Lower leg skin (tissue), 4 donors: ENCODE results near the gene SMIM1. TPM values are rescaled to one million over a fixed set of nuclear protein-coding genes. Genes with fewer than 3 reads are reported as not detected.
A peak's percentile ranks its signal among the peaks of the same experiment; 100 is the strongest.
"Not testable (repeated sequence)": the region's sequence is repeated elsewhere in the genome, so short reads cannot be mapped to it uniquely, and the experiment has no call there.

ENCODE experiments used
- DNase-seq, 2 donors: peaks; one replicate each; pipeline ENCODE4 v3.0.0-alpha.2; 2019; ENCODE audit warnings: low spot score in 2 of 2
- H3K4me3 ChIP-seq: fragments of 200-600 bp; sonication (generic); 2 replicates; pipeline ENCODE4 v1.5.1; 2017; ENCODE audit warnings: mild to moderate bottlenecking, low read depth; ENCODE audit not compliant: poor library complexity, severe bottlenecking
- CTCF ChIP-seq, 3 donors: fragments of 450-650 bp; IDR thresholded peaks; one replicate each; pipeline ENCODE4 v1.5.1; 2016; ENCODE audit warnings: antibody characterized with exemption in 3 of 3, mild to moderate bottlenecking in 3 of 3, moderate library complexity in 2 of 3
- POLR2A ChIP-seq, 2 donors: fragments of 450-650 bp; IDR thresholded peaks; one replicate each; pipeline ENCODE4 v1.6.1; 2016 to 2017; ENCODE audit warnings: antibody characterized with exemption in 2 of 2, mild to moderate bottlenecking in 1 of 2, moderate library complexity in 1 of 2
- WGBS, 2 donors: methylation state at CpG; one replicate each; pipeline ENCODE4 v1.1.5; 2018; 5-methylcytosine and 5-hydroxymethylcytosine counted together
- intact Hi-C: fragments of 100-400 bp; cut with DNase I; formaldehyde crosslinking; loops from one replicate; pipeline ENCODE4 v1.15.0; 2023; ENCODE audit warnings: low total_unique reads
- total RNA-seq, 4 donors: library from RNA; depleted of rRNA; stranded (reverse); fragments of >200 nt; gene quantifications; one replicate each; pipeline ENCODE4 v1.1.0, GENCODE V29; 2016

The SMIM1 gene
- 1 to 10 TPM; 1.6 to 8.7 (median 3.6) TPM for total RNA-seq

GRCh38 chr1:3772715-3773571 is at the start of gene SMIM1:
Gene SMIM1 (plus strand): TSS chr1:3772749. CDS start chr1:3775374, 2,625 bp downstream.
- intact Hi-C loops: no loop called here
- H3K4me3 ChIP-seq: peak within 1 kb of the TSS; percentile 29
- TF ChIP-seq CTCF (IDR thresholded peaks at IDR 0.05) (no peak), POLR2A (IDR thresholded peaks at IDR 0.05) (no peak)
- peak in 1 of 2 donors; percentile 86 for DNase-seq
- 22 to 35% methylated on average over 23 to 36 of the region's 55 CpGs for WGBS, 2 donors

- no peak for TF ChIP-seq POLR2A (IDR thresholded peaks at IDR 0.05)
- TF ChIP-seq CTCF (IDR thresholded peaks at IDR 0.05): no peak
- intact Hi-C loops: loop anchor here (1.0 kb wide), 1 partner anchor 234 kb away; no protein-coding TSS in a partner anchor
- H3K4me3 ChIP-seq: no peak overlapping the region
- DNase-seq: no peak
- 54% methylated on average over 3 of the region's 3 CpGs; no CpG with 5 or more reads in 1 of the 2 donors for WGBS, 2 donors
These were observed 49.7 kb upstream of the SMIM1 start for GRCh38 chr1:3722846-3723245.

- intact Hi-C loops, H3K4me3 ChIP-seq: not testable (repeated sequence)
- TF ChIP-seq CTCF (IDR thresholded peaks at IDR 0.05): peak in 1 of 3 donors; percentile 76
- peak in 1 of 2 donors; percentile 92 for DNase-seq
- WGBS, 2 donors: 39 to 40% methylated on average over 18 of the region's 18 CpGs
These were observed 48.0 kb upstream of the SMIM1 start for GRCh38 chr1:3724416-3725030.

GRCh38 chr1:3725366-3725765 is 47.2 kb upstream of the SMIM1 start:
- 89 to 92% methylated on average over 2 of the region's 2 CpGs for WGBS, 2 donors
- TF ChIP-seq POLR2A (IDR thresholded peaks at IDR 0.05) (no peak), CTCF (IDR thresholded peaks at IDR 0.05) (no peak)
- intact Hi-C loops: no loop called here
- no peak for DNase-seq
- H3K4me3 ChIP-seq: no peak overlapping the region

GRCh38 chr1:3727042-3727824 is 45.3 kb upstream of the SMIM1 start:
- no peak overlapping the region for H3K4me3 ChIP-seq
- intact Hi-C loops: no loop called here
- no peak for DNase-seq
- WGBS, 2 donors: 62 to 71% methylated on average over 28 to 33 of the region's 37 CpGs
- TF ChIP-seq POLR2A (IDR thresholded peaks at IDR 0.05) (no peak), CTCF (IDR thresholded peaks at IDR 0.05) (no peak)
